ENCODE results near the gene RALGAPA2.

- TF ChIP-seq, protein P1, sequence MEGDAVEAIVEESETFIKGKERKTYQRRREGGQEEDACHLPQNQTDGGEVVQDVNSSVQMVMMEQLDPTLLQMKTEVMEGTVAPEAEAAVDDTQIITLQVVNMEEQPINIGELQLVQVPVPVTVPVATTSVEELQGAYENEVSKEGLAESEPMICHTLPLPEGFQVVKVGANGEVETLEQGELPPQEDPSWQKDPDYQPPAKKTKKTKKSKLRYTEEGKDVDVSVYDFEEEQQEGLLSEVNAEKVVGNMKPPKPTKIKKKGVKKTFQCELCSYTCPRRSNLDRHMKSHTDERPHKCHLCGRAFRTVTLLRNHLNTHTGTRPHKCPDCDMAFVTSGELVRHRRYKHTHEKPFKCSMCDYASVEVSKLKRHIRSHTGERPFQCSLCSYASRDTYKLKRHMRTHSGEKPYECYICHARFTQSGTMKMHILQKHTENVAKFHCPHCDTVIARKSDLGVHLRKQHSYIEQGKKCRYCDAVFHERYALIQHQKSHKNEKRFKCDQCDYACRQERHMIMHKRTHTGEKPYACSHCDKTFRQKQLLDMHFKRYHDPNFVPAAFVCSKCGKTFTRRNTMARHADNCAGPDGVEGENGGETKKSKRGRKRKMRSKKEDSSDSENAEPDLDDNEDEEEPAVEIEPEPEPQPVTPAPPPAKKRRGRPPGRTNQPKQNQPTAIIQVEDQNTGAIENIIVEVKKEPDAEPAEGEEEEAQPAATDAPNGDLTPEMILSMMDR (IDR thresholded peaks at IDR 0.05; ENCODE audit: low read length) = no peak
- TF ChIP-seq EZH2 (IDR thresholded peaks at IDR 0.05; ENCODE audit: borderline replicate concordance, low read length) = no peak
Observed at GRCh38 chr20:20446001-20446400, 266.4 kb downstream of the RALGAPA2 start.

All from OCI-LY1 (cell line).